HepG2 (cell line): ENCODE data around the gene MYO7A. TPM values are rescaled to one million over a fixed set of nuclear protein-coding genes. Genes with fewer than 3 reads are reported as not detected.

Experiments
- ATAC-seq: fragments of 200-7000 bp; cut with Tn5 transposase; 3 replicates; pipeline ENCODE4 v1.9.1; 2020; ENCODE audit warnings: mild to moderate bottlenecking, moderate library complexity
- BruUV-seq: library from RNA; stranded (reverse); fragments of 400-500 nt; replicated peaks from 2 replicates; lab custom pipeline; 2021; lab: Mats Ljungman, UMichigan
- CTCF ChIA-PET: fragments of 300-600 bp; formaldehyde crosslinking; extraction: SDS; loops from one replicate; lab custom pipeline; 2021; ENCODE audit warnings: low total read pairs, inconsistent platforms, low intra/inter-chr PET ratio; lab: Yijun Ruan, JAX
- POLR2A ChIA-PET: fragments of 350-600 bp; sonication (Branson Sonifier 250); formaldehyde crosslinking; loops from one replicate; lab custom pipeline; 2020; ENCODE audit warnings: antibody characterized with exemption, inconsistent platforms; lab: Yijun Ruan, JAX
- DNase-seq: peaks from one replicate; pipeline ENCODE4 v3.0.0-alpha.2; 2015; ENCODE audit warnings: low spot score
- FAIRE-seq: peaks from 3 replicates; lab custom pipeline; 2011; peaks lifted over from hg19 to GRCh38; lab: Jason Lieb, UNC
- H2AFZ ChIP-seq: one replicate; pipeline ENCODE4 v1.6.1; 2011; ENCODE audit warnings: low read length, inconsistent platforms
- H3K27ac ChIP-seq: fragments of 300-600 bp; 3 replicates; pipeline ENCODE4 v1.8.0; 2011; ENCODE audit warnings: mixed run types, mild to moderate bottlenecking, mixed read lengths, low read length, inconsistent platforms; ENCODE audit not compliant: insufficient read depth; ENCODE audit errors: extremely low read length
- H3K27me3 ChIP-seq, 2 experiments: fragments of 200-600 bp in 1 of 2; 2 replicates in 1 of 2; 3 replicates in 1 of 2; pipeline versions ENCODE4 v1.6.0 to v1.8.0; 2011; ENCODE audit warnings: low read length in 2 of 2, mild to moderate bottlenecking in 2 of 2, moderate library complexity in 2 of 2, inconsistent platforms in 1 of 2; ENCODE audit not compliant: insufficient read depth in 2 of 2, control insufficient read depth in 1 of 2
- H3K36me3 ChIP-seq, 2 experiments: fragments of 200-600 bp in 1 of 2; replicated peaks in 1 of 2; 2 replicates in 1 of 2; 3 replicates in 1 of 2; pipeline versions ENCODE4 v1.5.1 to v1.8.0; 2011; ENCODE audit warnings: low read length in 2 of 2, inconsistent platforms in 1 of 2; ENCODE audit not compliant: insufficient read depth in 2 of 2, control insufficient read depth in 1 of 2
- H3K4me1 ChIP-seq: 2 replicates; pipeline ENCODE4 v1.5.1; 2012; ENCODE audit warnings: low read length, inconsistent platforms; ENCODE audit not compliant: insufficient read depth
- H3K4me2 ChIP-seq: 2 replicates; pipeline ENCODE4 v1.6.0; 2011; ENCODE audit warnings: low read depth, low read length, inconsistent platforms
- H3K4me3 ChIP-seq, 3 experiments: fragments of 200-600 bp in 1 of 3; sonication (generic), shearing (Covaris generic) in 1 of 3; replicated peaks in 1 of 3; 2 replicates each; pipeline ENCODE4 v1.5.1; 2011 to 2016; ENCODE audit warnings: low read length in 3 of 3, inconsistent platforms in 2 of 3, low read depth in 2 of 3, mild to moderate bottlenecking in 2 of 3, control low read depth in 1 of 3, mixed read lengths in 1 of 3; ENCODE audit not compliant: insufficient read depth in 1 of 3
- H3K79me2 ChIP-seq: one replicate; pipeline ENCODE4 v1.6.1; 2011; ENCODE audit warnings: low read length, inconsistent platforms; ENCODE audit not compliant: insufficient read depth
- H3K9ac ChIP-seq: 2 replicates; pipeline ENCODE4 v1.6.0; 2011; ENCODE audit warnings: mild to moderate bottlenecking, low read depth, low read length, inconsistent platforms; ENCODE audit not compliant: insufficient read depth
- H3K9me3 ChIP-seq: 2 replicates; pipeline ENCODE4 v1.5.1; 2012; ENCODE audit warnings: mild to moderate bottlenecking, low read length
- H4K20me1 ChIP-seq: 2 replicates; pipeline ENCODE4 v1.6.0; 2011; ENCODE audit warnings: inconsistent platforms, mild to moderate bottlenecking, low read length, moderate library complexity; ENCODE audit not compliant: insufficient read depth
- CCAR2 ChIP-seq: fragments of 200-400 bp; formaldehyde crosslinking; optimal IDR thresholded peaks from 2 replicates; pipeline ENCODE3; 2018; ENCODE audit warnings: low read depth, mild to moderate bottlenecking, low read length, moderate library complexity
- ERF ChIP-seq: IDR thresholded peaks from 2 replicates; pipeline ENCODE4 v1.6.1; 2018; ENCODE audit warnings: missing biosample characterization, missing genetic modification reagents
- ESRRA ChIP-seq: sonication (generic); formaldehyde crosslinking; IDR thresholded peaks from 2 replicates; pipeline ENCODE4 v1.5.1; 2020; ENCODE audit warnings: mild to moderate bottlenecking, low read depth, missing genetic modification reagents
- FOSL1 ChIP-seq: sonication (generic); formaldehyde crosslinking; IDR thresholded peaks from 2 replicates; pipeline ENCODE4 v1.9.0; 2021; ENCODE audit warnings: missing genetic modification reagents, borderline replicate concordance
- IKZF4 ChIP-seq: sonication (generic); formaldehyde crosslinking; IDR thresholded peaks from 2 replicates; pipeline ENCODE4 v1.5.1; 2020; ENCODE audit warnings: borderline replicate concordance, mild to moderate bottlenecking, low read depth, missing genetic modification reagents; ENCODE audit errors: not compliant biosample characterization
- RXRA ChIP-seq: sonication (generic); formaldehyde crosslinking; IDR thresholded peaks from 2 replicates; pipeline ENCODE4 v1.5.1; 2020; ENCODE audit warnings: missing genetic modification reagents
- STAG1 ChIP-seq: sonication (generic); formaldehyde crosslinking; IDR thresholded peaks from 2 replicates; pipeline ENCODE4 v1.4.0; 2020; ENCODE audit warnings: missing genetic modification reagents
- TEAD3 ChIP-seq: optimal IDR thresholded peaks from 2 replicates; pipeline ENCODE3; 2016; ENCODE audit warnings: borderline replicate concordance
- ZMYM4 ChIP-seq: sonication (generic); formaldehyde crosslinking; IDR thresholded peaks from 2 replicates; pipeline ENCODE4 v1.8.1; 2023; ENCODE audit warnings: mild to moderate bottlenecking, missing genetic modification reagents
- ZNF136 ChIP-seq: sonication (generic); formaldehyde crosslinking; IDR thresholded peaks from 2 replicates; pipeline ENCODE4 v1.8.1; 2022; ENCODE audit warnings: low read depth, mild to moderate bottlenecking, moderate library complexity, missing genetic modification reagents
- ZNF17 ChIP-seq: sonication (generic); formaldehyde crosslinking; IDR thresholded peaks from 2 replicates; pipeline ENCODE4 v1.5.0; 2020; ENCODE audit warnings: mild to moderate bottlenecking, missing genetic modification reagents
- ZNF547 ChIP-seq: sonication (generic); formaldehyde crosslinking; IDR thresholded peaks from 2 replicates; pipeline ENCODE4 v1.5.1; 2020; ENCODE audit warnings: mild to moderate bottlenecking, missing genetic modification reagents
- ZNF768 ChIP-seq: sonication (generic); formaldehyde crosslinking; IDR thresholded peaks from 2 replicates; pipeline ENCODE4 v1.4.0; 2020; ENCODE audit warnings: missing genetic modification reagents
- WGBS: methylation state at CpG from one replicate; pipeline ENCODE4 v1.1.6; 2017; ENCODE audit warnings: low lambda C conversion rate; 5-methylcytosine and 5-hydroxymethylcytosine counted together
- in situ Hi-C: cut with HindIII; loops from 2 replicates; pipeline ENCODE4 v1.10.0; 2017; ENCODE audit warnings: low pct_unique_long_range_greater_than_20kb; ENCODE audit not compliant: extremely low pct_ligation_motif_present
- intact Hi-C: fragments of 100-400 bp; cut with micrococcal nuclease; formaldehyde crosslinking; loops from one replicate; pipeline ENCODE4 v1.10.0; 2022; ENCODE audit not compliant: unreplicated experiment
- polyA plus RNA-seq, 8 experiments: library from polyadenylated mRNA; depleted of rRNA in 3 of 8; stranded (reverse) in 7 of 8; unstranded in 1 of 8; fragments of >200 nt; fragmentation: Illumina TruSeq in 4 of 8; extraction: Trizol in 4 of 8; gene quantifications; 2 replicates each; pipeline versions ENCODE4 v1.2.1 to v1.2.3, GENCODE V29; 2011 to 2016; ENCODE audit warnings: low read depth in 4 of 8, missing spikeins in 1 of 8, mixed read lengths in 1 of 8; ENCODE audit not compliant: insufficient read depth in 1 of 8
- total RNA-seq, 5 experiments: library from RNA; depleted of rRNA; stranded (reverse); fragments of >200 nt; fragmentation: Illumina TruSeq; extraction: Trizol; gene quantifications; 2 replicates each; pipeline ENCODE4 v1.2.3, GENCODE V29; 2016; ENCODE audit warnings: low read depth in 1 of 5
- TF ChIP-seq, protein P1 (sequence below), 2 experiments: sonication (generic) in 1 of 2; formaldehyde crosslinking in 1 of 2; IDR thresholded peaks; 2 replicates each; pipeline versions ENCODE4 v1.4.0 to v1.6.1; 2018 to 2020; ENCODE audit warnings: missing genetic modification reagents in 2 of 2, borderline replicate concordance in 1 of 2, low read depth in 1 of 2, mild to moderate bottlenecking in 1 of 2, missing biosample characterization in 1 of 2

MYO7A gene
- total and polyA plus RNA-seq, 2 of the 13 experiments (the other 11 are each of a cell fraction or from before 2014, with no cell fraction given) = 7.5 to 10.0 TPM

DNA sequence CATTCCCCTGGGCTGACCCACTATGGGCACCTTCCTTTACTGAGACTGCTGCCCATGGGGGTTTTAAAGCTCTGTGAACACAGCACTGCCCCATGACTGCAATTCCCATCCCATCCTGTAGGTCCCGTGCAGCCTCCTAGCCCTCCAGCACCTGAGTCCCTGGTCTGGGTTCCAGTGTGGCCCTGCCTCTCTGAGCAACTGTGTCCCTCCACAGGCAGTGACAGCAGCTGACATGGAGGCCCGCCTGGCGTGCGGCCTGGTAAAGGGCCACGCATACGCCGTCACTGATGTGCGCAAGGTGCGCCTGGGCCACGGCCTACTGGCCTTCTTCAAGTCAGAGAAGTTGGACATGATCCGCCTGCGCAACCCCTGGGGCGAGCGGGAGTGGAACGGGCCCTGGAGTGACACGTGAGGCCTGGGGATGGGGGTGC is 12.8 kb upstream of the MYO7A start:
- no peak overlapping the region for H3K27ac ChIP-seq
- H3K79me2 ChIP-seq = no peaks in the 10 kb centered on the region
- no peak for DNase-seq
- peak; percentile 77 for ATAC-seq
- peaks cover 10% of the 10 kb centered on the region for H3K4me1 ChIP-seq
- ChIA-PET POLR2A (no interaction called here), CTCF (interaction anchor here (0.7 kb wide), 1 partner anchor 73 kb away, joined by 3 read pairs; no protein-coding TSS in a partner anchor)
- WGBS = 77% methylated on average over 13 of the region's 16 CpGs
- BruUV-seq = no TSS peak
- FAIRE-seq = no peak
- intact Hi-C loops = no loop called here
- H3K27me3 ChIP-seq = peaks cover 0 to 5% of the 10 kb centered on the region in 2 experiments; a peak in 1 of 5 replicates
- no peaks in the 10 kb centered on the region for H4K20me1 ChIP-seq
- H3K36me3 ChIP-seq = no peaks in the 10 kb centered on the region
- H2AFZ ChIP-seq = no peak overlapping the region
- H3K4me2 ChIP-seq = no peak overlapping the region
- H3K9me3 ChIP-seq = no peaks in the 10 kb centered on the region
- H3K4me3 ChIP-seq = no peak overlapping the region
- H3K9ac ChIP-seq = no peak overlapping the region
- TF ChIP-seq ESRRA (CRISPR knock-in tag) (no peak), STAG1 (CRISPR knock-in tag) (peak; percentile 7; the same call in 1 of the 2 replicates), ZNF768 (CRISPR knock-in tag) (peak; percentile 59; the same call in 1 of the 2 replicates)
- in situ Hi-C loops = no loop called here

DNA sequence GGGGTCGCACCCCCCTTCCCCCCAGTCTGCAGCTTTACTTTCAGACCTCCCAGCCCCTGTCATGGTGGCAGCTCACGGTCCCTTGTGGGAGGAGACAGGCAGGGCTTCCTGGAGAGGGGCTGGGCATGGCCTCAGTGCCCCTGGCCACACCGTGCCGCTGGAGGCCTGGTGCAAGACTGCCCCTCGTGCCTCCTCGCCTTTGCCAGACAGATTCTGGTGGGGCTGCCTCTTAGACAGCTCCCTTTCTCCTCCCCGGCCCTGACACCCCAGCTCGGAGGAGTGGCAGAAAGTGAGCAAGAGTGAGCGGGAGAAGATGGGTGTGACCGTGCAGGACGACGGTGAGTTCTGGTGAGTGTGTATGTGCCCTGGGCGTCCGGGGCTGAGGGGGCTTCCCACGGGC is 12.1 kb upstream of the MYO7A start:
- H3K36me3 ChIP-seq = no peaks in the 10 kb centered on the region
- intact Hi-C loops = no loop called here

More for the DNA sequence above, 12.1 kb upstream of the MYO7A start:
- no peak overlapping the region for H3K27ac ChIP-seq
- H4K20me1 ChIP-seq = no peaks in the 10 kb centered on the region
- 44% methylated on average over 11 of the region's 15 CpGs for whole genome bisulfite sequencing
- no peaks in the 10 kb centered on the region for H3K79me2 ChIP-seq
- H3K9me3 ChIP-seq = no peaks in the 10 kb centered on the region
- FAIRE-seq (no peak), DNase-seq (no peak), ATAC-seq (no peak)
- no peak for TF ChIP-seq CCAR2
- TF ChIP-seq, protein P1, sequence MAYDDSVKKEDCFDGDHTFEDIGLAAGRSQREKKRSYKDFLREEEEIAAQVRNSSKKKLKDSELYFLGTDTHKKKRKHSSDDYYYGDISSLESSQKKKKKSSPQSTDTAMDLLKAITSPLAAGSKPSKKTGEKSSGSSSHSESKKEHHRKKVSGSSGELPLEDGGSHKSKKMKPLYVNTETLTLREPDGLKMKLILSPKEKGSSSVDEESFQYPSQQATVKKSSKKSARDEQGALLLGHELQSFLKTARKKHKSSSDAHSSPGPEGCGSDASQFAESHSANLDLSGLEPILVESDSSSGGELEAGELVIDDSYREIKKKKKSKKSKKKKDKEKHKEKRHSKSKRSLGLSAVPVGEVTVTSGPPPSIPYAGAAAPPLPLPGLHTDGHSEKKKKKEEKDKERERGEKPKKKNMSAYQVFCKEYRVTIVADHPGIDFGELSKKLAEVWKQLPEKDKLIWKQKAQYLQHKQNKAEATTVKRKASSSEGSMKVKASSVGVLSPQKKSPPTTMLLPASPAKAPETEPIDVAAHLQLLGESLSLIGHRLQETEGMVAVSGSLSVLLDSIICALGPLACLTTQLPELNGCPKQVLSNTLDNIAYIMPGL (CRISPR knock-in tag; IDR thresholded peaks at IDR 0.05; ENCODE audit: borderline replicate concordance in 1 of 2, low read depth in 1 of 2) = no peak
- TF ChIP-seq TEAD3 = no peak
- TF ChIP-seq FOSL1 = no peak
- TF ChIP-seq IKZF4 (CRISPR knock-in tag) = no peak
- TF ChIP-seq ZNF17 (CRISPR knock-in tag) = no peak
- TF ChIP-seq ERF (CRISPR knock-in tag) = no peak
- TF ChIP-seq ZNF136 (CRISPR knock-in tag) = no peak
- no peak for TF ChIP-seq ZMYM4
- TF ChIP-seq ZNF547 (CRISPR knock-in tag) = no peak
- TF ChIP-seq RXRA (CRISPR knock-in tag) = no peak
- H3K4me2 ChIP-seq = no peak overlapping the region
- in situ Hi-C loops = no loop called here
- no TSS peak for BruUV-seq
- H3K9ac ChIP-seq = no peak overlapping the region
- ChIA-PET POLR2A (interaction anchor here (0.6 kb wide), 1 partner anchor 40 kb away, joined by 3 read pairs; no protein-coding TSS in a partner anchor), CTCF (no interaction called here)
- H3K27me3 ChIP-seq = peaks cover 0 to 4% of the 10 kb centered on the region in 2 experiments; a peak in 1 of 5 replicates
- no peak overlapping the region for H2AFZ ChIP-seq
- no peak overlapping the region for H3K4me3 ChIP-seq
- H3K4me1 ChIP-seq = peaks cover 10% of the 10 kb centered on the region
